DMS79 (cell line): ENCODE results near the gene CTBP1.

Experiments used
- DNase-seq: peaks from one replicate; lab custom pipeline; 2025; lab: John Stamatoyannopoulos, UW

CTBP1 gene

GRCh38 chr4:1249731-1250526 lies 999 bp upstream of the CTBP1 start:
- DNase-seq: peak; percentile 15

GRCh38 chr4:1249148-1249730 lies 309 bp upstream of the CTBP1 start:
- DNase-seq: no peak

GRCh38 chr4:1247864-1248244 lies 1.1 kb downstream of the CTBP1 start:
- no peak for DNase-seq

- no peak for DNase-seq
These were observed 1.7 kb downstream of the CTBP1 start for GRCh38 chr4:1246901-1247863.

- no peak for DNase-seq
These were observed 2.6 kb downstream of the CTBP1 start for GRCh38 chr4:1246111-1246881.

GRCh38 chr4:1245481-1246051 lies 3.4 kb downstream of the CTBP1 start:
- no peak for DNase-seq

- DNase-seq: no peak
These were observed 3.9 kb downstream of the CTBP1 start for GRCh38 chr4:1244978-1245471.

GRCh38 chr4:1244081-1244977 lies 4.6 kb downstream of the CTBP1 start:
- DNase-seq: no peak

GRCh38 chr4:1243451-1244080 lies 5.4 kb downstream of the CTBP1 start:
- DNase-seq: no peak

- no peak for DNase-seq
These were observed 6.2 kb downstream of the CTBP1 start for GRCh38 chr4:1242506-1243450.

GRCh38 chr4:1241936-1242505 lies 6.9 kb downstream of the CTBP1 start:
- DNase-seq: no peak

GRCh38 chr4:1241466-1241935 lies 7.4 kb downstream of the CTBP1 start:
- DNase-seq: no peak

GRCh38 chr4:1240721-1241465 lies 8.0 kb downstream of the CTBP1 start:
- DNase-seq: no peak

GRCh38 chr4:1239950-1240307 lies 9.0 kb downstream of the CTBP1 start:
- no peak for DNase-seq

GRCh38 chr4:1239141-1239949 lies 9.6 kb downstream of the CTBP1 start:
- DNase-seq: no peak

GRCh38 chr4:1238676-1239000 lies 10.3 kb downstream of the CTBP1 start:
- no peak for DNase-seq
